Measurements from ENCODE around the gene DDRGK1.
"Not testable (repeated sequence)": the region's sequence is repeated elsewhere in the genome, so short reads cannot be mapped to it uniquely, and the experiment has no call there.

DDRGK1 gene

DNA sequence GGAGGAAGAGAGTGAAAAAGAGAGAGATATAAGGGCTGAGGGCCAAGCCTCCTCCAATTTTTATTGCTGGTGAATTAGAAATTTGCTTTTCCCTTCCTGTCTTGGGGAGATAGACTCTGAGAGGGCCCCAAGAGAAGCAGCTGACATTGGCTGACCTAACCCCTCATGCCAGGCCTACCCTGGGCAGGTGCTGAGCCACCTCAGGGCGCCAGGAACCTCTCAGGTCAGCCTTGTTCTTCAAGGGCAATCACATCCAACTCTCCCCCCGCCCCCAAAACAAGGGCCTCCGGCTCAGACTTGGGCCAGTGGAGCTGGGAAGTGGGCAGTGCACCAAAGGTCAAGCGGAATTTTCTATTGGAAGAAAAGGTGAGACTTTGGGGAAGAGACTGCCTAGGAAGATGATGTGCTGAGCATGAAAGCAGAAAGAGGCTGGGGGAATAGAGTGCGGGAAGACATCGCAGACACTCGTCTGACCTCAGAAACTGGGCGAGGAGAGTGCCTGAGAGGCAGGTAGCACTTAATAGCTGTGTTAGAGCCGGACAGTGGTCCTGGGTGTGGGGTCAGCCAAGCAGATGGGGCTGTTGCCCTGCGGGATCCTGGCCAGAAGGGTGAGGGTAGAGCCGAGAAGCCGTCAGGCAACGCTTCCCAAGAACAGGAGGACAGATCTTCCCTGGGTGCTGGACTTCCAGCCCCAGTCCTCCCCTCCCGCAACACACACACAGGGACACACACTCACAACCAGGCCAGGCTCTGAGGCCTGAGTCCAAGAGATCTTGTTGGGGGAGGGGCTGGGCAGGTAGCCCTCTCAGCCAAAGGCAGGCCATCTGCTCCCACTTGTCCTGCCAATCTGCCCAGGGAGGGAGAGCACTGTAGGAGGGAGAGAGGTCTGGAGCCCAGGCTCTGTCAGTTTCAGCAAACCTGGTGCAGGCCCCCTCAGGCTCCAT lies 41.1 kb downstream of the DDRGK1 start:
- no peak for FAIRE-seq

DNA sequence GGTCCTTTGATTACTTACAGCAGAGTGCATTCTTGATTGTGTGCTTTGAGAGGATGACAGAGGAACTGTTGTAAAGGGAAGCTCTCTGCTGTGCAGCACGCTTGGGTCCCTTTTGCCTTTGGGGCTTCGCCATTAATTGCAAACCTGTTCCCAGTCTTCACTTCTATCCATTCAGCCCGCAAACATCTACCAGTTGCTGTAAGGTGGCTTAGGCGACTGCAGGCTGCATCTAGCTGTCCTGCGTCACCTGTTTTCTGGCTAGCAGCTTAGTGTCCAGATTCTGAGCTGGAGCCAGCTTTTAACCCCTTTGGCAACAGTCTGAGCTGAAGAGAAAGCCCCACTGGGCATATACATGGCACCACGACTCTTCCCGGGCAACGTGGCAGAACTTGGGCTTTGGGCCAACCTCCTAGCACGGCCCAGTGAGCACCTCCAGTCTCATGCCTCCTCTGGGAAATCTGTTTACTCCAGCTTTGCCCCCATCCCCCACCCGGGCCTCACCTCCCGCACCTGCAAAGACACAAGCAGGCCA lies 42.3 kb downstream of the DDRGK1 start:
- FAIRE-seq: no peak

DNA sequence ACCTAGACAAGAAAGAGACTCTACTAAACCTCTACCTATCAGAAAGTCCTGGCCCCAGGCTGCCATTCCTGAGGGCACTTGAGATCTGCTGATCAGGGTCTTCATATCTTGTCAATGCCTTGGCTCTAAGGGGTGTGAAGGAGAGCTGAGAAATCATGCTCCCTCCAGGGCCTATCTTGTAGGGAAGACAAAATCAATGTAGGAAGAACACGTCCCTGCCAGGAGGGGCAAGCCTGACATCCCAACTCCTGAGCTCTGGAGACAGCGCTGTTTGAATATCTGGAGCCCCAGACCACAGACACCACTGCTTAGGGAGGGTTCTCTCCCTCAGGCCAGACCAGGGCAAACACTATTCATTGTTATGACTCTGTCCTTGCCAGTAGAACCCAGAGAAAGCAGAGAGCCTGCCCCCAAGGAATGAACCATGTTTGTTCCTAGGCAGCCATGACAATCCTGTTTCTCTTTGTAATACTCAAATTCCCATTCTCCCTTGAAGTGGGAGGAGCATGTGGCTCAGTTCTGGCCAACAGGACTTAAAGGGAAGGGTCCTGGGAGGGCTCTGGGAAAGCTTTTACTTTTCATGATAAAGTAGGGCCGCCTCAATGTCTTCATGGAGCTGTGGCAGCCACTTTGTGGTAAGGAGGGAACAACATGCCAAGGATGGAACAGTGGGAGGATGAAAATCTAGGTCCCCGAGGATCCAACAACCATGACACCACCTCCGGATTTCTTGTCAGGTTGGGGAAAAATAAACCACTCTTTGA lies 43.0 kb downstream of the DDRGK1 start:
- FAIRE-seq: no peak

DNA sequence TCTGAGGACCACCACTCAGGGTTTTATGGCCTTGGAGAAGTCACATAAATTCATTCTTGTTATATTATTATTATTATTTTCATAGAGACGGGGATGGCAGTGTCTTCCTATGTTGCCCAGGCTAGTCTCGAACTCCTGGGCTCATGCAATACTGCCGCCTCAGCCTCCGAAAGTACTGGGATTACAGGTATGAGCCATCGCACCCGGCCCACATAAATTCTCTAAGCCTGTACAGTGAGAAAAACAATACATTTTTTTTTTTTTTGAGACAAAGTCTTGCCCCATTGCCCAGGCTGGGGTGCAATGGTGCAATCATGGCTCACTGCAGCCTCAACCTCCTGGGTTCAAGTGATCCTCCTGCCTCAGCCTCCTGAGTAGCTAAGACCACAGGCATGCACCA lies 44.1 kb downstream of the DDRGK1 start:
- no peak for FAIRE-seq

DNA sequence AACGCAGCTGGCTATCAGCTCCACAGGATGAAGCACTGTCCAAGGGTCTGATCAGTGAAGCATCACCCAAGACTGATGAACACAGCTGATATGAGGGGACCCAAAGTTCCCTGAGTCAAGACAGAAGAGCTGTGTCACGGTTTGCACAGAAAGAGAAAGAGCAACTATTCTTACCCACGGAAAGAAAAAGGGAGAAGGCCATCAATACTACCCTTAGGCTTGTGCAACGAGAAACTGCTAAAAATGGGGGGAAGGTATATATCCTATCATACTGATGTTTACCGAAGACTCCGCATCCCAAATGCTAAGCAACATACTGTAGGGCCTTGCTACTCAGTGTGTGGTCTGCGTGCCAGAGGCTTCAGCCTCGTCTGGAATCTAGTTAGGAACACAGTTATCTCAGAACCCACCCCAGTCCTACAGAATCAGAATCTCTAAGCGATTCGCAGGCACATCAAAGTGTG lies 45.5 kb downstream of the DDRGK1 start:
- FAIRE-seq: no peak

DNA sequence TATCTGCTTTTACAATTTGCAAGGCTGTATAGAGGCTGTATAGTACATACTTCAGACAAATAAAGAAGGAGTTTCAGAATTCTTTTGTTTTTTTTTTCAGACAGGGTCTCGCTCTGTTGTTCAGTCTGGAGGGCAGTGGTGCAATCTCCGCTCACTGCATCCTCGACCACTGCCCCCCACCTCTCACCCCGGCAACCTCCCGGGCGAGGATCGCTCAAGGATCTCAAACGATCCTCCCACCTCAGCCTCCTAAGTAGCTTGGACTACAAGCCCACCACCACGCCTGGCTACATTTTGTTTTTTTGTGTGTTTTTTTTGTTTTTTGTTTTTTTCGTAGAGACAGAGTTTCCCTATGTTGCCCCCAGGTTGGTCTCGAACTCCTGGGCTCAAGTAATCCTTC lies 46.7 kb downstream of the DDRGK1 start:
- no peak for FAIRE-seq

DNA sequence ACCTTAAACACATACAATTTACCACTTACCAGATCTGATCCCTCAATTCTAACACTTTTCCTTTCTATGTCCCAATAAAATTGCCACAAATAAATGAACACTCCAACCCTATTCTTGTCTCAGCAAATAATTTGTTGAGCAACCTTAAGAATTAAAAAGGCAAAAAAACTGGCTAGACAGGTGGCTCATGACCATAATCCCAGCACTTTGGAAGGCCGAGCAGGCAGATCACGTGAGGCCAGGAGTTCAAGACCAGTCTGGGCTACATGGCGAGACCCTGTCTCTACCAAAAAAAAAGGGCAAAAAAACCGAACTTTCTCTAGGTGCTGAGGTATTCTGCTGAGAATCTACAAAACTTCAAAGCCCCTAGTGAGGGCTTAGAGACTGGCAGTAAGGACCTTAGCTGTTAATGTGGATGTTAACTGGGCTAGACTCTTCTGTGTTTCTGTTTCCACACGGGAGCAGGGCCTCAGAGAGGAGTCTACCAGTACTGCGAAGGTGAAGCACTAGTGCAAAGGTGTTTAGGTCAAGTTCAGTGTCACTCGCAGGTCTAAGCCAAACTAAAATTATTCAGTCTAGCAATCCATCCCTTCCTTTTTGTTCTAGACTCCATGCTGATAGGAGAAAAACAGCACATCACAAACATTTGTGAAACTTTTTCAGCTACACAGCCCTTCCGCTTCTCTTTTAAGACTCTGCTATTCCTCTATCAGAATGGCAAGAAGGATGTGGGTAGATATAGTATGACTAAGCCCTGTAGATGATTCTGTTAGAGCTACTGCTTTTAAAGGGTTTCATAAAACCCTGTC lies 47.5 kb downstream of the DDRGK1 start:
- FAIRE-seq: no peak

DNA sequence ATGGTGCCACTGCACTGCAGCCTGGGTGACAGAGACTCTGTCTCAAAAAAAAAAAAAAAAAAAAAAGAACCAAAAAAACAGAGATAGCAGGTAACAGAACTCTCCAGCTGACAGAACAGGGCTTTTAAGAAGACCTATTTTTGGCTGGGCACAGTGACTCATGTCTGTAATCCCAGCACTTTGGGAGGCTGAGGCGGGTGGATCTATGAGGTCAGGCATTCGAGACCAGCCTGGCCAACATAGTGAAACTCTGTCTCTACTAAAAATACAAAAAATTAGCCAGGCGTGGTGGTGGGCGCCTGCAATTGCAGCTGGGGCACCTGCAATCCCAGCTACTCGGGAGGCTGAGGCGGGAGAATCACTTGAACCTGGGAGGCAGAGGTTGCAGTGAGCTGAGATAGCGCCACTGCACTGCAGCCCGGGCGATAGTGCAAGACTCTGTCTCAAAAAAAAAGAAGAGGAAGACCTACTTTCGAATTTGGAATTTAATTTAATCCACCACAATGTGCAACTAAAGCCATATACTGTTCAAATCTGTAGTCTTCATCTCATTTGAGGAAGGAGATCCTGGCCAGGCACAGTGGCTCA lies 52.3 kb downstream of the DDRGK1 start:
- FAIRE-seq: not testable (repeated sequence)

DNA sequence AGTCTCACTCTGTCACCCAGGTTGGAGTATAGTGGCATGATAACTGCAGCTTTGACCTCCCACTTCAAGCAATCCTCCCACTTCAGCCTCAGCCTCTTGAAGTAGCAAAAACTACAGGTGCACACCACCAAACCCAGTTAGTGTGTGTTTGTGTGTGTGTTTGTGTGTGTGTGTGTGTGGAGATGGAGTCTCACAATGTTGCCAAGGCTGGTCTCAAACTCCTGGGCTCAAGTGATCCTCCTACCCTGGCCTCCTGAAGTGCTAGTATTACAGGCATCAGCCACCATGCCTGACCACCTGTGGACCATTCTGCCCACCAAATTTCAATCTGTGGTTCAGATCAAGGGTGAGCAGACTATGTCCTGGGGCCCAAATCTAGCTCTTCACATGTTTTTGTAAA lies 53.6 kb downstream of the DDRGK1 start:
- no peak for FAIRE-seq

DNA sequence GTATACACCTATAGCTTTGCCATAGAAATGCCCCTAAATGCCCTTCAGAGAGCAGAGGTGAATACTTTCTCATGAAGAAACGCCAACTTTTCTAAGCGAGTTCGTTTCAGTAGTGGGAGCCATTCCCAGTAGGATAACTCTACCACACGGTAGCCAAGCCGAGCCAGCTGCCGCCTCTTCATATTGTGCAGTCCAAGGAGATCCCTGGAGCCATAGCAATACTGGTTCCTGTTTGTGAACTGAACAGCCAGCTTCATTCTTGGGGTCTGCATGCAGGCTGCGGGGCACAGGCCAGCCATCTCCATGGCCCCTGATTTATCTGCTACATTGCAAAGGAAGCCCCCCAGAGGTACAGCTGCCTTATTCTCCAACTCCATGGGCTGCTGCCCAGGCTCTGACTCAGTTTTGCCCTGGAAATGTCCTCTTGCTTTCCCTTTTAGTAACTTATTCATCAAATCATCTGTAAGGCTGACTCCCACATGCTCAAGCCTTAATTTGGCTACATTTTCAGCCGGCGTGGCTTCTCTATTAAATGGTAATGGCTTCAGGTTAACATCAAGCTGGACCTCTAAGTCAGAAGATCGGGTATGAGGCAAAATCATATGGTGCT lies 57.6 kb downstream of the DDRGK1 start:
- no peak for FAIRE-seq

DNA sequence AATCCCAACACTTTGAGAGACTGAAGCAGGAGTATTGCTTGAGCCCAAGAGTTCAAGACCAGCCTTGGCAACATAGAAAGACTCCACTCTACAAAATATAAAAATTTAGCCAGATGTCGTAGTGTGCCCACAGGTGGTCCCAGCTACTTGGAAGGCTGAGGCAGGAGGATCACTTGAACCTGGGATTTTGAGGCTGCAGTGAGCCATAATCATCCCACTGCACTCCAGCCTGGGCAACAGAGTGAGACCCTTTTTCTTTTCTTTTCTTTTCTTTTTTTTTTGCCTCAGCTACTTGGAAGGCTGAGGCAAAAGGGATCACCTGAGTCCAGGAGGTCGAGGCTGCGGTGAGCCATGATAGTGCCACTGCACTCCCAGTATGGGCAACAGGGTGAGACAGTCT lies 62.7 kb downstream of the DDRGK1 start:
- no peak for FAIRE-seq
